GM20000 (cell line): ENCODE results near the gene PLEKHG4.

ENCODE experiments used
- DNase-seq: peaks from one replicate; pipeline ENCODE4 v3.0.0; 2012; ENCODE audit warnings: low spot score
- TF ChIP-seq, protein P1 (sequence below): IDR thresholded peaks from 2 replicates; pipeline ENCODE4 v1.5.1; 2012; ENCODE audit warnings: mild to moderate bottlenecking, control low read depth; ENCODE audit errors: extremely low read depth, missing control alignments

PLEKHG4 gene

DNA sequence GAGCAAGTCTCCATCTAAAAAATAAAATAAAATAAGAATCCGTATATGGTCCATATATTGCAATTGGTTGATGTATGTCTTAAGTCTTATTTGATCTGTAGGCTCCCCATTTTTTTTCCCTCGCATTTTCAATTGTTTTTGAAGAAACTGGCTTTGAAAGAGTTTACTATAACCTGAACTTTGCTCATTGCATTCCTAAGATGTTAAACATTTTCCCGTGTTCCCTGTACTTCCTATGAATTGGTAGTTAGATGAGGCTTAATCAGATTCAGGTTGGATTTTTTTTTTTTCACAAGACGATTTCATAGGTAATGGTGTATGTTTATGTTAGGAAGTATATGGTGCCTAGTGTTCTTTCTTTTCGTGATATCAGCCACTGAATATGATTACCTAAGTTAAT lies 50.6 kb downstream of the PLEKHG4 start:
- TF ChIP-seq, protein P1, sequence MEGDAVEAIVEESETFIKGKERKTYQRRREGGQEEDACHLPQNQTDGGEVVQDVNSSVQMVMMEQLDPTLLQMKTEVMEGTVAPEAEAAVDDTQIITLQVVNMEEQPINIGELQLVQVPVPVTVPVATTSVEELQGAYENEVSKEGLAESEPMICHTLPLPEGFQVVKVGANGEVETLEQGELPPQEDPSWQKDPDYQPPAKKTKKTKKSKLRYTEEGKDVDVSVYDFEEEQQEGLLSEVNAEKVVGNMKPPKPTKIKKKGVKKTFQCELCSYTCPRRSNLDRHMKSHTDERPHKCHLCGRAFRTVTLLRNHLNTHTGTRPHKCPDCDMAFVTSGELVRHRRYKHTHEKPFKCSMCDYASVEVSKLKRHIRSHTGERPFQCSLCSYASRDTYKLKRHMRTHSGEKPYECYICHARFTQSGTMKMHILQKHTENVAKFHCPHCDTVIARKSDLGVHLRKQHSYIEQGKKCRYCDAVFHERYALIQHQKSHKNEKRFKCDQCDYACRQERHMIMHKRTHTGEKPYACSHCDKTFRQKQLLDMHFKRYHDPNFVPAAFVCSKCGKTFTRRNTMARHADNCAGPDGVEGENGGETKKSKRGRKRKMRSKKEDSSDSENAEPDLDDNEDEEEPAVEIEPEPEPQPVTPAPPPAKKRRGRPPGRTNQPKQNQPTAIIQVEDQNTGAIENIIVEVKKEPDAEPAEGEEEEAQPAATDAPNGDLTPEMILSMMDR: no peak
- no peak for DNase-seq

DNA sequence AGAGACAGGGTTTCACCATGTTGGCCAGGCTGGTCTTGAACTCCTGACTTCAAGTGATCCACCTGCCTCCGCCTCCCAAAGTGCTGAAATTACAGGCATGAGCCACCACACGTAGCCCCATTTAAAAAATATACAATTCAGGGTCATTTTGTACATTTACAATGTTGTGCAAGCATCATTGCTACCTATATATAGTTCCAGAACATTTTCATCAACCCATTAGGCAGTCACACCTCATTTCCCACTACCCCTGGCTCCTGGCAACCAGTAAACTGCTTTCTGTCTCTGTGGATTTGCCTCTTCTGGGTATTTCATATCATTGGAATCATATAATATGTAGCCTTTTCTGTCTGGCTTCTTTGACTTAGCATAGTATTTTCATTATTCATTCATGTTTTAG lies 54.0 kb downstream of the PLEKHG4 start:
- TF ChIP-seq, protein P1: no peak
- DNase-seq: no peak

DNA sequence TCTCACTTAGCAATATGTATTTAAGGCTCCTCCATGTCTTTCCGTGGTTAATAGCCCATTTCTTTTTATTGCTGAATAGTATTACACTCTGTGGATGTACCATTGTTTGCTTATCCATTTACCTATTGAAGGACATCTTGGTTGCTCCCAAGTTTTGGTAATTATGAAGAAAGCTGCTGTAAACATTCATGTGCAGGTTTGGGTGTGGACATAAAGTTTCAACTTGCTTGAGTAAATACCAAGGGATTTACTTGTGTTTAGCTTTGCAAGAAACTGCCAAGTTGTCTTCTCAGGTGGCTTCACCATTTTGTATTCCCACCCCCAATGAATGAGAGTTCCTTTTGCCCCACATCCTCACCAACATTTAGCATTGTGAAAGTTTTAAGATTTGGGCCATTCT lies 56.8 kb downstream of the PLEKHG4 start:
- no peak for DNase-seq
- TF ChIP-seq, protein P1: no peak

DNA sequence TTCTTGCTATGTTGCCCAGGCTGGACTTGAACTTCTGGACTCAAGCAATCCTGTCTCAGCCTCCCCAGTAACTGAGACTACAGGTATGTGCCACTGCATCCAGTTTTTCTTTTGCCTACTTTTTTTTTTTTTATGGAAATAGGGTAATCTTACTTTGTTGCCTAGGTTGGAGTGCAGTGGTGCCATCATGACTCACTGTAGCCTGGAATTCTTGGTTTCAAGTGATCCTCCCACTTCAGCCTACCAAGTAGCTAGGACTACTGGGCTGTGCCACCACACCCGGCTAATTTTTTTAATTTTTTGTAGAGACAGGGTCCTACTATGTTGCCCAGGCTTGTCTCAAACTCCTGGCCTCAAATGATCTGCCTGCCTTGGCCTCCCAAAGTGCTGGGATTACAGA lies 57.3 kb downstream of the PLEKHG4 start:
- TF ChIP-seq, protein P1: no peak
- DNase-seq: no peak
